ENCODE measurements around the gene NEK7.
A peak's percentile ranks its signal among the peaks of the same experiment; 100 is the strongest.

The NEK7 gene

DNA sequence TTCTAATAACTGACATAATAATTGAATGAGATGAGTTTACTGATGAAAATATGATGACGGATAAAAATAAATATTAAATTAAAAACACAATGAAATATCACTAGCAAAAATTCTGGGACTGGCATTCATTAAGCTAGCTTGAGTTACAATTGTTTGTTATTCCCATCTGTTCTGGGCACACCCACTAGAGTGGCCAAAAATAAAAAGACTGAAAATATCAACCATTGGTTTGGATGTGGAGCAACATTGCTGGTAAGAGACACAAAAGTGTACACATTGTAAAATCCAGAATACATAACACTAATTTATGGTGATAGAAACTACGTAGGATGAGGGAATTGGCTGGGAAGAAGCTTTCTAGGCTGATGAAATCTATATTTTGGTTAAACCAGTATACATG is 9.6 kb upstream of the NEK7 start:
- DNase-seq (ENCODE audit: low spot score) = no peak

DNA sequence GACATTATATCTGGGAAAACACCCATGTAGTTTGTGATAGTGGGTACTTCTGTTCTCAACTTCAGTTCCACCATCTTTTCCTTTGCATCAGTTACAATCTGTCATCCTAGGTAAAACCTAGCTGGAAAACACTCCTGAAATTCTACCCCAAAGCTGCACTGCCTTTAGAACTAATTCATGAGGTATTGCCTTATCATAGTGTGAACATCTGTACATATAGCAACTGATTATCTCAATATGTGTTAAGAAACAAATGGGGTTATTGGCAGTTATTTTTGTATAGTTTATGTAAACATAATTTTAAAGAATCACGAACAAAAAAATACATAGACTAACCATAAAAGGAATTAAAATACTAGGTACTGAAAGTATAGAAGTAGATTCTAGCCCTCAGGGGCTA is 6.4 kb upstream of the NEK7 start:
- DNase-seq (ENCODE audit: low spot score) = no peak

GRCh38 chr1:198151688-198152087 is 5.1 kb upstream of the NEK7 start:
- DNase-seq (ENCODE audit: low spot score) = no peak

DNA sequence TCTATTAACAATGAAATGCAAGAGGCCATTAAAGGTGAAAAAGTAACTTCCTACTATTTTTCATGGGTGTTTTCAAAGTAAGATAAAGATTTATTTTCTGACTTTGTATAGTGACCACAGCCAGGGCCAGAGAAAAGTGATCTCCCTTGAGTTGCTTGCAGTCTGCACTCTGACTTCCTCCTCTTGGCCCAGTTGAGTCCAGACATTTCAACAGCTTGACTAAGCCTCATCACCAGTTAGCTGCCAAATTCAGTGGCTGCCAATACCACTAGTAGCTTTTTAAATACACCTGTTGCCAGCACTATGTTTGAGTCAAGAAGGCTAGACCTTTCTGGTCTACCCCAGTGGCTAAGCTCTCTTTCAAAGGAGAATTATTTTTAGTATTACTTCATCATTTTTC is 3.7 kb upstream of the NEK7 start:
- DNase-seq (ENCODE audit: low spot score) = no peak

DNA sequence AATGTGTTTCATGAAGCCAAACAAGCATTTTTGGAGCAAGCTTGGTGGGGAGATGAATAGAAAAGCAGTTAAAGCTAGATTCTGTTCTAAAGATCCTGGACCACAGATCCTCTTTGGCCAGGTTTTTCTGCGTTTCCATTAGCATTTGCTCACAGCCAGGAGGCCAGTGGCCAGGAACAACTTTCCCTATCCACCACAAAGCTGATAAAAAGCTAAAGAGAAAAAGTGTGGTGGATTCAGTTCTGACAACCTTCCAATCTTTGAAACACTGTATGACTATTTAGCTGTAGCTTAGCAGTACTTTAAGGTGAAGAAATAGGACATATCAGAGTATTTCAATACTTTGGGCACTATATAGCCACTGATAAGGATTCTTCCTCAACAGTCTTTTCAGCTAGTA is 3.0 kb upstream of the NEK7 start:
- DNase-seq (ENCODE audit: low spot score) = no peak

DNA sequence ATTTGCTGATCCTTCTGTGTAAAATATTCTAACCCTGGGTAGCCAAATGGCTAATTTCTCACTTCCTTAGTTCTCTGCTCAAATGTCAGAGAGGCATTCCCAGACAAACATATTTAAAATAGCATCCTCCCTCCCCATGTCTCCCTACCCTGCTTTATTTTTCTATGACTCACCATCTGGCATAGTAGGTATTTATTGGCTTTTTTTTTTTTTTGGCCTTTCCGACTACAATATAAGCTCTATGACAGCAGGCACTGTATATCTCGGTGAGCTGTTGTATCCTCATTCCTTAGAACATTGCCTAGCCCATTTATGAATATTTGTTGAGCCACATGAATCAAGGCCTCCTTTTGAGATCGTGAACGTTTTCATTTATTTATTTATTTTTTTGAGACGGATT is 1.5 kb upstream of the NEK7 start:
- no peak for DNase-seq (ENCODE audit: low spot score)

DNA sequence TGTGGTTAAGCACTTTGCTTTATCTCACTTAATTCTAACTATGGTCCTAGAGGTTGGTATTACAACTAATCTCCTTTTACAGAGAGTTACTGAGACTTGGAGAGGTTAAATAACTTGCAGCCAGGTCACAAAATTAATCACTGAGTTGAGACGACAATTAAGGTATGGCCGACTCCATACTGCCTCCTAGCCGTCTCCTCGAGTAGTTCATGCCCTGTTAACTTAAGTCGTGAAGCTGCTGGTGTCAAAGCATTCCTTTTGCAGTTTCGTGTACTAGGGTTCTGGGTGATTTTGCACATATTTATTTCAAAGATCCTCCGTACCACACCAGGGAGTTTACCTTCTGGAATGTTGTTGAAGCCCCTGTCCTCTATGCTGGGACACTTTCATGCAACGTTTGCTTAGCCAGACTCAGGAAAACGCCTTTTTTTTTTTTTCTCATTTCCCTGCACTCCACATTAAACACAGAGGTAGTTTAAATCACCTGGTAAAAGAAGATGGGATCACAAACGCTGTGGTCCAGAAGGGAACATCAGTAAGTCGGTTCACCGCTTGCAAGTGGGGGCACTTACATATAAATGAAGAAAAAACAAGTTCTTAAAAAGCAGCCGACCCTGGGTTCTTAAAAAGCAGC is 570 bp upstream of the NEK7 start:
- DNase-seq (ENCODE audit: low spot score) = peak; percentile 86

GRCh38 chr1:198157241-198157846 is 546 bp downstream of the NEK7 start:
- peak; percentile 83 for DNase-seq (ENCODE audit: low spot score)

GRCh38 chr1:198157847-198158725 is 1.3 kb downstream of the NEK7 start:
- no peak for DNase-seq (ENCODE audit: low spot score)

DNA sequence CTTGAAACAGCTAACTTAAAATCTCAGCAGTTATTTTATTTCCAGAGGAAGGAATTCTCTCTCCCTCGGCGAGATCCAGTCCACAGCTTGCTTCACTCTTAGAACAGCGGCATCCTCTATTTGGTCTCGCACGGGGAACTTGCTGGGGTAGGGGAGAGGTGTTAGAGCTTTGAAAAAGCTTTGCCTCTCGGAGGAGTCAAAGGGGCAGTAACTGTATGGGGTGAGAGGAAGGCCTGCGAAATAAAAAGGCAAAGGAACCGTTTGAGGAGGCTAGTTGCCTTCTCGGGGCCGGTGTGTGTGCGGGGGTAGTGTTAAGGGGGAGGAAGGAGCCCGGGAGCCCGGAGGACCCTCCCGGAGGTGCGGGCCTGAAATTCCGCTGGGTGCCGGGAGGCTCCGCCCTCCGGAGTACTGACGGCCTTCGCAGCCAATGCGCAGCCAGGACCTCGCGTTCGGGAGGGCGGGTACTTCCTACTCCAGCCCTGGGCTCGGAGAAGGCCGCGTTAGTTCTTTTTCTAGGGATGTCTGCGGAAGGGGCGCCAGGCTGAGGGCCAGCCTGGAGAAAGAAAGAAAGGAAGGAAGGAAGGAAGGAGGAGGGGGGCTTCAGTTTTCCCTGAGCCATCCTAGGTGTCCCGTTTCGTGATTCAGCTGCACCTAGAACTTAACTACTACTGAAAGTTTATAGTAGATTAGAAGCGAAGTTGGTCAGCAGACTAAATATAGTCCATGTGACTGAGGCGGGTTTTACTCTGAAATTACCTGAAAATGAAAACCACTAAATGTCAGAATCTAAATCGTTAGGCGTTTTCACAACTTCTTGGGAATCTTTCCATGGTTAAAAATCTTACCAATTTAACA is 2.2 kb downstream of the NEK7 start:
- peak; percentile 82 for DNase-seq (ENCODE audit: low spot score)

GRCh38 chr1:198160222-198160621 is 3.4 kb downstream of the NEK7 start:
- no peak for DNase-seq (ENCODE audit: low spot score)

GRCh38 chr1:198160946-198161614 is 4.3 kb downstream of the NEK7 start:
- no peak for DNase-seq (ENCODE audit: low spot score)

DNA sequence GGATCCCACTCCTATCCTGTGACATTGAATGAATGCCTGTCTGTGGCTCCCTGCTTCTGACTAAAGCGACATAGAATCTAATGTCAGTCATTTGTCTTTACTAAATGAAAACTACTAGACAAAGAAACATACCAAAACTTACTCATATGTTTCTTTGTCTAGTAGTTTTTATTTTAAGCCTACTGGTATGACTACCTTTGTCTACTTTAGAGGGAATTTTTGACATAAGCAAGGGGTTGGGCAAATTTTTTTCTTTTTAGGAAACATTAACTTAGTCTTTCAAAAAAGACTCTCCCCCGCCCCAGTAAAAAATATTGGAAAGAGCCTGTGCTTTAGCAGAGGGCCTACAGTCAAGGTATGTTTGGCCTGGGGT is 4.9 kb downstream of the NEK7 start:
- DNase-seq (ENCODE audit: low spot score) = no peak

DNA sequence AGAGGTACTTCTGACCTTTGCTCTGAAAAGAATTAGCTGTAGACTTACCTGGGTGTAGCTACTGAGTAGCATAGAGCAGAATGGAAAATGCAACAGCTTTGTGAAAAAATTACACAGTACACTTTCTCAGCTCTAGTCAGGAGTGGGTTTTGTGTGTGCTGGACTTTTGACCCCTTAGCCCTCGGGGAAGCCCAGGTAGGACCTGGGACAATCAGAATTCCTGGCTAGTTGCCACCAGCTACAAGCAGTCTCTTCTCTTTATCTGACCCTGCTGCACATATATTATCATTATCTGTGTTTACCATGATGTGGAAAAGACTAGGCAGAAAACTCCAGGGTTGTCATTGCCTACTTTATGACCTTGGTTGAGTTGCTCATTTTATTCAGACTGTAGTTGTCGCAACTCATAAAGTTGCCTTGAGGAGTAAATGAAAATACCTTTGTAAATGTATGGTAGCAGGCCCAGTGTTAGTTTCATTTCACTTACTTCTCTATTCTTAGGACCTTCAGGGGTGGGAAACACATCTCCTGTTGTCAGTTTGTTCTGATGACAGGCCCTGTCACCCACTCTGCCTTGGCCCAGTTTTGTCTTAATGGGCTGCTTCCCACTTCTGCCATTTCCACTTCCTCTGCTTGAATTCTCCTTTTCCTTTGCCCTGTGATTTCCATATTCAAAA is 5.4 kb downstream of the NEK7 start:
- no peak for DNase-seq (ENCODE audit: low spot score)

DNA sequence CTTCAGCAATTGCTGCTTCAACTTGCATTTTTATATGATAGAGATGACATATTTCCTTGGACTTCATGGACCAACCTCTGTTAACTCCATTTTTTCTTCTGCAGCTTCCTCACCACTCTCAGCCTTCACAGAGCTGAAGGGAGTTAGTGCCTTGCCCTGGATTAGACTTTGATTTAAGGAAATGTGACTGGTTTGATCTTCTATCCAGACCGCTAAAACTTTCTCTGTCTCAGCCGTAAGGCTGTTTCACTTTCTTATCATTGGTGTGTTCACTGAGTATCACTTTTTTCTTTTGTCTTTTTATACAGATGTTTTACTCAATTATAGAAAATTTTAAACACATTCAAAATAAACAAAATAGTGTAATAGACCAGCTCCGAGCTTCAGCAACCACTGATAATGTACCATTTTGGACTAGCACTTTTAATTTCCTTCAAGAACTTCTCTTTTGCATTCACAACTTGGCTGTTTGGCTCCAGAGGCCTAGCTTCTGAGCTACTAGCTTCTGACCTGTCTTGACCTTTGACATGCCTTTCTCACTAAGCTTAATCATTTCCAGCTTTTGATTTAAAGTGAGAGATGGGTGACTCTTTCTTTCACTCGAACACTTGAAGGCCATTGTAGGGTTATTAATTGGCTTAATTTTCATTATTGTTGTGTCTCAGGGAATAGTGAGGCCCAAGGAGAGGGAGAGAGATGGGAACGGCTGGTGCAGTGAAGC is 9.3 kb downstream of the NEK7 start:
- peak; percentile 47 for DNase-seq (ENCODE audit: low spot score)

- no peak for DNase-seq (ENCODE audit: low spot score)
Observed at GRCh38 chr1:198166900-198167299, 10.1 kb downstream of the NEK7 start.

GRCh38 chr1:198167436-198167934 is 10.7 kb downstream of the NEK7 start:
- DNase-seq (ENCODE audit: low spot score) = peak; percentile 60

- DNase-seq (ENCODE audit: low spot score) = no peak
Observed at GRCh38 chr1:198168227-198168626, 11.4 kb downstream of the NEK7 start.

DNA sequence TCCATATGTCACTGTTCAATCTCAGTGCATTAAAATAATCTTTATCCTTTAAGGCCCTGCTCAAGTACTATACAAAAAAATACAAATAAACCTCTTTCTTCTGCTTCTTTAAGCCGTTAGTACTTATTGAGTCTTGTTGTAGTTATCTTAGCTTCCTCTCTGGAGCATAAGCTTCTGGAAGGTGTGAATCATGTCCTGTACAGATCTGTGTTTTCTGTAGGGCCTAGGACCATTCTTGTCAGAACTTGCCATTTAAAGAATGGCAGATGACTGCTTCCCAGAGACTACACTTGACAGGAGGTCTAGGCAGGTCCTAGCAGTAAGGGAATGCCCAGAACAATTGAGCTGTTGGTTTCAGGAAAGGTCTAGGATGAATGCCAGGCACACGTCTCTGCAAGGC is 12.9 kb downstream of the NEK7 start:
- peak; percentile 32 for DNase-seq (ENCODE audit: low spot score)
